ENCODE data around the gene MEX3B. TPM values are rescaled to one million over a fixed set of nuclear protein-coding genes. Genes with fewer than 3 reads are reported as not detected.

The MEX3B gene
- total RNA-seq, 2 experiments from 2014 or later: 5.8 to 8.7 TPM

- H2AFZ ChIP-seq (ENCODE audit: low read length): no peak overlapping the region
- ChIA-PET CTCF (ENCODE audit: unreplicated experiment) (interaction anchor here (0.5 kb wide), 1 partner anchor 1568 kb away, joined by 3 read pairs; no protein-coding TSS in a partner anchor), POLR2A (no interaction called here)
- intact Hi-C loops (cut with micrococcal nuclease; ENCODE audit: unreplicated experiment): loop anchor here (10.0 kb wide), 3 partner anchors 216 to 1036 kb away; partner anchors contain the start of gene TLNRD1
- no peak overlapping the region for H3K4me2 ChIP-seq (ENCODE audit: low read length)
- H3K9me2 ChIP-seq (ENCODE audit: insufficient read depth, low read length): no peaks in the 10 kb centered on the region
- DNase-seq (ENCODE audit: low spot score): no peak
- H3K36me3 ChIP-seq (ENCODE audit: insufficient read depth, low read length): no peaks in the 10 kb centered on the region
- H3K79me2 ChIP-seq (ENCODE audit: insufficient read depth, low read depth, low read length): no peaks in the 10 kb centered on the region
- TF ChIP-seq EZH2phosphoT487 (IDR thresholded peaks at IDR 0.05; ENCODE audit: borderline replicate concordance, low read depth, low read length) (no peak), CTCF (conservative IDR thresholded peaks at IDR 0.05; ENCODE audit: low read length) (no peak)
- no peaks in the 10 kb centered on the region for H3K4me1 ChIP-seq (ENCODE audit: insufficient read depth, low read length, poor library complexity, severe bottlenecking)
- no peak overlapping the region for H3K4me3 ChIP-seq (ENCODE audit: low read depth, low read length, poor library complexity, severe bottlenecking)
- no peaks in the 10 kb centered on the region for H3K9me3 ChIP-seq (ENCODE audit: low read length)
- no TSS peak for BruUV-seq (replicated peaks)
- no peak overlapping the region for H3K27ac ChIP-seq (ENCODE audit: low read depth, low read length, poor library complexity, severe bottlenecking)
- no peaks in the 10 kb centered on the region for H4K20me1 ChIP-seq (ENCODE audit: insufficient read depth, low read length)
Measured at GRCh38 chr15:82040390-82040789, 5.4 kb downstream of the MEX3B start.

- CTCF ChIA-PET (ENCODE audit: unreplicated experiment): no interaction called here
- Histone ChIP-seq H3K4me1 (ENCODE audit: insufficient read depth, low read length, poor library complexity, severe bottlenecking) (no peaks in the 10 kb centered on the region), H3K4me2 (ENCODE audit: low read length) (no peak overlapping the region), H2AFZ (ENCODE audit: low read length) (no peak overlapping the region), H3K36me3 (ENCODE audit: insufficient read depth, low read length) (no peaks in the 10 kb centered on the region), H3K9me2 (ENCODE audit: insufficient read depth, low read length) (no peaks in the 10 kb centered on the region), H4K20me1 (ENCODE audit: insufficient read depth, low read length) (no peaks in the 10 kb centered on the region), H3K4me3 (ENCODE audit: low read depth, low read length, poor library complexity, severe bottlenecking) (no peak overlapping the region), H3K9me3 (ENCODE audit: low read length) (no peaks in the 10 kb centered on the region), H3K79me2 (ENCODE audit: insufficient read depth, low read depth, low read length) (no peaks in the 10 kb centered on the region), H3K27ac (ENCODE audit: low read depth, low read length, poor library complexity, severe bottlenecking) (no peak overlapping the region)
- POLR2A ChIA-PET: no interaction called here
- no peak for DNase-seq (ENCODE audit: low spot score)
- TF ChIP-seq EZH2phosphoT487 (IDR thresholded peaks at IDR 0.05; ENCODE audit: borderline replicate concordance, low read depth, low read length): no peak
- no peak for TF ChIP-seq CTCF (conservative IDR thresholded peaks at IDR 0.05; ENCODE audit: low read length)
- BruUV-seq (replicated peaks): no TSS peak
- intact Hi-C loops (cut with micrococcal nuclease; ENCODE audit: unreplicated experiment): loop anchor here (10.0 kb wide), 3 partner anchors 215 to 1035 kb away; partner anchors contain the start of gene TLNRD1
Measured at GRCh38 chr15:82039871-82040270, 5.9 kb downstream of the MEX3B start.

- H3K9me2 ChIP-seq (ENCODE audit: insufficient read depth, low read length): no peaks in the 10 kb centered on the region
- no peaks in the 10 kb centered on the region for H3K79me2 ChIP-seq (ENCODE audit: insufficient read depth, low read depth, low read length)
- H4K20me1 ChIP-seq (ENCODE audit: insufficient read depth, low read length): no peaks in the 10 kb centered on the region
- H3K36me3 ChIP-seq (ENCODE audit: insufficient read depth, low read length): no peaks in the 10 kb centered on the region
- CTCF ChIA-PET (ENCODE audit: unreplicated experiment): no interaction called here
- no peak overlapping the region for H3K4me2 ChIP-seq (ENCODE audit: low read length)
- TF ChIP-seq CTCF (conservative IDR thresholded peaks at IDR 0.05; ENCODE audit: low read length): no peak
- TF ChIP-seq EZH2phosphoT487 (IDR thresholded peaks at IDR 0.05; ENCODE audit: borderline replicate concordance, low read depth, low read length): no peak
- POLR2A ChIA-PET: no interaction called here
- no TSS peak for BruUV-seq (replicated peaks)
- no peak overlapping the region for H3K4me3 ChIP-seq (ENCODE audit: low read depth, low read length, poor library complexity, severe bottlenecking)
- H3K27ac ChIP-seq (ENCODE audit: low read depth, low read length, poor library complexity, severe bottlenecking): no peak overlapping the region
- no peak overlapping the region for H2AFZ ChIP-seq (ENCODE audit: low read length)
- no peaks in the 10 kb centered on the region for H3K4me1 ChIP-seq (ENCODE audit: insufficient read depth, low read length, poor library complexity, severe bottlenecking)
- DNase-seq (ENCODE audit: low spot score): no peak
- H3K9me3 ChIP-seq (ENCODE audit: low read length): no peaks in the 10 kb centered on the region
- intact Hi-C loops (cut with micrococcal nuclease; ENCODE audit: unreplicated experiment): no loop called here
Measured at GRCh38 chr15:82036461-82036860, 9.4 kb downstream of the MEX3B start.
